K562 (cell line): ENCODE results near the gene AMZ1. TPM values are rescaled to one million over a fixed set of nuclear protein-coding genes. Genes with fewer than 3 reads are reported as not detected.

Experiments
- ATAC-seq: fragments of 200-7000 bp; cut with Tn5 transposase; 3 replicates; pipeline ENCODE4 v1.9.1; 2020; ENCODE audit warnings: moderate library complexity
- BruUV-seq: library from RNA; stranded (reverse); fragments of 400-500 nt; replicated peaks from 2 replicates; lab custom pipeline; 2021; lab: Mats Ljungman, UMichigan
- CTCF ChIA-PET: fragments of 300-600 bp; formaldehyde crosslinking; extraction: SDS; loops from one replicate; lab custom pipeline; 2021; ENCODE audit warnings: low intra/inter-chr PET ratio; lab: Yijun Ruan, JAX
- POLR2A ChIA-PET: fragments of 300-600, 350-650 bp; sonication (Branson Sonifier 250); formaldehyde crosslinking; extraction: SDS; loops from one replicate; lab custom pipeline; 2021; ENCODE audit warnings: antibody characterized with exemption, inconsistent platforms; lab: Yijun Ruan, JAX
- DNase-seq, 4 experiments: peaks; one replicate each; pipeline versions ENCODE4 v3.0.0 to v3.0.0-alpha.2; 2011 to 2018; ENCODE audit warnings: low spot score in 3 of 4, mixed read lengths in 3 of 4; ENCODE audit errors: extremely low read depth in 1 of 4
- FAIRE-seq: peaks from 2 replicates; lab custom pipeline; 2011; peaks lifted over from hg19 to GRCh38; lab: Jason Lieb, UNC
- H2AFZ ChIP-seq: 2 replicates; pipeline ENCODE4 v1.6.0; 2011; ENCODE audit warnings: low read depth, low read length, control low read depth, inconsistent platforms
- H3K27ac ChIP-seq: fragments of 200-600 bp; 3 replicates; pipeline ENCODE4 v1.8.0; 2011; ENCODE audit warnings: low read depth, mild to moderate bottlenecking, control low read depth, inconsistent platforms, low read length, moderate library complexity, mixed read lengths; ENCODE audit errors: extremely low read depth
- H3K27me3 ChIP-seq, 2 experiments: fragments of 300-600 bp in 1 of 2; 2 replicates in 1 of 2; 3 replicates in 1 of 2; pipeline versions ENCODE4 v1.6.0 to v1.8.0; 2011; ENCODE audit warnings: inconsistent platforms in 2 of 2, low read length in 2 of 2, mild to moderate bottlenecking in 1 of 2, mixed read lengths in 1 of 2, moderate library complexity in 1 of 2; ENCODE audit not compliant: control insufficient read depth in 2 of 2, insufficient read depth in 2 of 2
- H3K36me3 ChIP-seq: fragments of 300-600 bp; 3 replicates; pipeline ENCODE4 v1.8.0; 2011; ENCODE audit warnings: mild to moderate bottlenecking, low read length, inconsistent platforms; ENCODE audit not compliant: control insufficient read depth, insufficient read depth
- H3K4me1 ChIP-seq, 2 experiments: fragments of 200-600 bp in 1 of 2; replicated peaks in 1 of 2; 2 replicates in 1 of 2; 3 replicates in 1 of 2; pipeline versions ENCODE4 v1.5.1 to v1.8.0; 2011; ENCODE audit warnings: inconsistent platforms in 2 of 2, low read length in 2 of 2, mild to moderate bottlenecking in 1 of 2, mixed read lengths in 1 of 2, moderate library complexity in 1 of 2; ENCODE audit not compliant: control insufficient read depth in 2 of 2, insufficient read depth in 2 of 2
- H3K4me2 ChIP-seq: 2 replicates; pipeline ENCODE4 v1.6.1; 2011; ENCODE audit warnings: low read length, control low read depth, inconsistent platforms, mixed read lengths; ENCODE audit not compliant: insufficient read depth
- H3K4me3 ChIP-seq: fragments of 200-600 bp; sonication (generic), shearing (Covaris generic); 2 replicates; pipeline ENCODE4 v1.5.1; 2016; ENCODE audit warnings: control low read depth, inconsistent platforms
- H3K79me2 ChIP-seq: fragments of 200-600 bp; 3 replicates; pipeline ENCODE4 v1.8.0; 2011; ENCODE audit warnings: low read length, inconsistent platforms; ENCODE audit not compliant: control insufficient read depth, insufficient read depth
- H3K9ac ChIP-seq, 2 experiments: 2 replicates each; pipeline versions ENCODE4 v1.6.0 to v1.6.1; 2011; ENCODE audit warnings: low read depth in 2 of 2, low read length in 2 of 2, control low read depth in 1 of 2, inconsistent platforms in 1 of 2, mild to moderate bottlenecking in 1 of 2, mixed read lengths in 1 of 2; ENCODE audit not compliant: insufficient read depth in 1 of 2
- H3K9me1 ChIP-seq: one replicate; pipeline ENCODE4 v1.6.0; 2011; ENCODE audit warnings: inconsistent platforms, mild to moderate bottlenecking, low read length, moderate library complexity; ENCODE audit not compliant: control insufficient read depth, insufficient read depth
- H3K9me3 ChIP-seq: replicated peaks from 2 replicates; pipeline ENCODE4 v1.5.1; 2011; ENCODE audit warnings: low read depth, low read length, inconsistent platforms; ENCODE audit not compliant: control insufficient read depth, insufficient read depth
- H4K20me1 ChIP-seq: replicated peaks from 2 replicates; pipeline ENCODE4 v1.6.1; 2011; ENCODE audit warnings: low read length, inconsistent platforms, mixed read lengths; ENCODE audit not compliant: control insufficient read depth, insufficient read depth
- MECOM ChIP-seq: fragments of 250-450 bp; sonication (Bioruptor Pico); IDR thresholded peaks from 2 replicates; pipeline ENCODE4 v1.8.0; 2022; ENCODE audit warnings: inconsistent platforms
- MLX ChIP-seq, 2 experiments: fragments of 450-650 bp in 1 of 2; sonication (generic) in 1 of 2; formaldehyde crosslinking; conservative IDR thresholded peaks; 2 replicates each; pipeline versions ENCODE4 v1.4.0 to v1.8.1; 2020 to 2022; ENCODE audit warnings: mild to moderate bottlenecking in 1 of 2, missing genetic modification reagents in 1 of 2
- POLR2G ChIP-seq: fragments of 200-400 bp; formaldehyde crosslinking; IDR thresholded peaks from 2 replicates; pipeline ENCODE4 v1.6.1; 2017; ENCODE audit warnings: low read depth, mild to moderate bottlenecking, antibody characterized with exemption, low read length, moderate library complexity
- RREB1 ChIP-seq: fragments of 250-450 bp; sonication (Bioruptor Pico); IDR thresholded peaks from 2 replicates; pipeline ENCODE4 v1.4.0; 2020
- RUNX1 ChIP-seq: sonication (generic); IDR thresholded peaks from 2 replicates; pipeline ENCODE4 v1.6.1; 2016; ENCODE audit warnings: antibody characterized with exemption, low read depth
- USF2 ChIP-seq: sonication (generic); formaldehyde crosslinking; IDR thresholded peaks from 2 replicates; pipeline ENCODE4 v1.5.0; 2020; ENCODE audit warnings: missing genetic modification reagents
- ZNF583 ChIP-seq: fragments of 250-450 bp; sonication (Bioruptor Pico); IDR thresholded peaks from 2 replicates; pipeline ENCODE4 v1.4.0; 2020
- WGBS: fragments of 100-300 bp; shearing (Covaris generic); methylation state at CpG from one replicate; pipeline ENCODE4 v1.1.6; 2016; ENCODE audit warnings: low coverage, mixed read lengths; ENCODE audit not compliant: insufficient coverage; ENCODE audit errors: missing lambda C conversion rate; 5-methylcytosine and 5-hydroxymethylcytosine counted together
- in situ Hi-C: fragments of 300-500 bp; cut with MboI; formaldehyde crosslinking; loops from 4 replicates; pipeline ENCODE4 v1.15.0; 2018; ENCODE audit warnings: inconsistent platforms, mixed read lengths
- intact Hi-C: fragments of 100-400 bp; cut with micrococcal nuclease; formaldehyde crosslinking; loops from 2 replicates; pipeline ENCODE4 v1.14.2; 2022
- polyA plus RNA-seq, 8 experiments: library from polyadenylated mRNA; depleted of rRNA in 4 of 8; stranded (reverse) in 5 of 8; unstranded in 3 of 8; fragments of >200 nt; fragmentation: Nextera tagmentation in 2 of 8; fragmentation: Illumina TruSeq in 1 of 8; extraction: Ambion mirVana in 2 of 8; extraction: Trizol in 1 of 8; gene quantifications; 2 replicates each; pipeline versions ENCODE4 v1.2.1 to v1.2.3, GENCODE V29; 2011 to 2014; ENCODE audit warnings: inconsistent platforms in 1 of 8, missing spikeins in 1 of 8
- total RNA-seq, 7 experiments: library from RNA; depleted of rRNA in 6 of 7; stranded (reverse); fragments of >200 nt in 6 of 7; fragmentation: Illumina TruSeq in 2 of 7; extraction: Trizol in 2 of 7; gene quantifications; 2 replicates each; pipeline versions ENCODE4 v1.2.1 to v1.2.3, GENCODE V29; 2011 to 2021; ENCODE audit warnings: low replicate concordance in 1 of 7

Gene AMZ1
- total and polyA plus RNA-seq, 9 of the 15 experiments (the other 6 are each of a cell fraction or from before 2014, with no cell fraction given), result not detected

GRCh38 chr7:2665359-2665791 is 22.6 kb upstream of the AMZ1 start (continued):
- TF ChIP-seq RREB1 (CRISPR knock-in tag), result no peak

GRCh38 chr7:2666155-2666554 is 21.8 kb upstream of the AMZ1 start:
- H3K9ac ChIP-seq, result 0 out of 4 replicates have a peak overlapping the region, but pooled peaks of 1 of the 2 experiments have one; percentile 10
- peaks cover 0 to 51% of the 10 kb centered on the region in 2 experiments; a peak in 3 of 5 replicates for H3K4me1 ChIP-seq
- in situ Hi-C loops, result no loop called here
- H3K79me2 ChIP-seq, result no peaks in the 10 kb centered on the region
- BruUV-seq, result no TSS peak
- no peaks in the 10 kb centered on the region for H3K9me1 ChIP-seq
- FAIRE-seq, result peak; percentile 46
- H3K9me3 ChIP-seq, result no peaks in the 10 kb centered on the region
- intact Hi-C loops, result loop anchor here (10.0 kb wide), 1 partner anchor 191 kb away; the partner anchor contains the start of gene GRIFIN
- no peak overlapping the region for H3K27ac ChIP-seq
- WGBS, result 8% methylated on average over 2 of the region's 6 CpGs
- POLR2A ChIA-PET, result interaction anchor here (0.5 to 0.7 kb wide), 3 partner anchors 42 to 186 kb away, joined by 3 read pairs; no protein-coding TSS in a partner anchor
- H3K4me2 ChIP-seq, result no peak overlapping the region
- TF ChIP-seq MLX (CRISPR knock-in tag; conservative IDR thresholded peaks at IDR 0.05) (no peak), RUNX1 (no peak), MECOM (CRISPR knock-in tag) (no peak), USF2 (CRISPR knock-in tag) (0 out of 2 replicates have a peak, but pooled peaks have one; percentile 16), POLR2G (no peak), ZNF583 (no peak)
- TF ChIP-seq, all 486 proteins: peak for 1
- H2AFZ ChIP-seq, result peak overlapping the region; percentile 66; the same call in 1 of the 2 replicates
- DNase-seq (peak in 3 of 4 experiments; percentile 34 to 40 (median 37)), ATAC-seq (no peak)
- peaks cover 3% of the 10 kb centered on the region for H4K20me1 ChIP-seq
- no peak overlapping the region for H3K4me3 ChIP-seq
- H3K36me3 ChIP-seq, result no peaks in the 10 kb centered on the region
- peaks cover 7 to 28% of the 10 kb centered on the region in 2 experiments; a peak in 3 of 5 replicates for H3K27me3 ChIP-seq
- CTCF ChIA-PET, result no interaction called here
